LNCaP clone FGC (cell line): ENCODE measurements around the gene RUNX1.

Experiments used
- DNase-seq: peaks from one replicate; pipeline ENCODE4 v3.0.0-alpha.2; 2011; ENCODE audit warnings: low read depth
- H3K4me3 ChIP-seq: 2 replicates; pipeline ENCODE4 v1.5.1; 2011; ENCODE audit warnings: mild to moderate bottlenecking, low read depth, low read length, control low read depth
- CTCF ChIP-seq: IDR thresholded peaks from 2 replicates; pipeline ENCODE4 v1.5.1; 2012; ENCODE audit warnings: mild to moderate bottlenecking; ENCODE audit not compliant: control insufficient read depth, insufficient read depth; ENCODE audit errors: extremely low read depth

The RUNX1 gene

DNA sequence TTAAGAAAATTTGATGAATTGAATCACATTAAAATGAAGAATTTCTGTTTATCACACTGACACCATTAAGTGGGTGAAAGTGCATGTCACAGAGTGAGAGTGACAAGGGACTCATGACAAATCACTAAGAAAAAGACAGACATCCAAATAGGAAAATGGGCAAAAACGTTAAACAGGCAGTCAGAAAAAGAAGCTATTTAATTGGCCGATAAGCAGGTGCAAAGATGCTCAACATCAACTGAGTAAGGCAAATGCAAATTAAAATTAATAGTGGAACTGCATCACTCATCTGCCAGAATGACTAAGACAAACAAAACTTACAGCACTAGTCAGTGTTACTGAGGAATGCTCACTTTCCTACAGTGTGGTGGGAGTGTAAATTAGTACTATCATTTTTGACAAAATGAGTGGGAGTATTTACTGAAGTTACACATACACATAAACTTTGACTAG lies 39.2 kb upstream of the RUNX1 start:
- no peak for DNase-seq
- no peak overlapping the region for H3K4me3 ChIP-seq
- no peak for TF ChIP-seq CTCF

DNA sequence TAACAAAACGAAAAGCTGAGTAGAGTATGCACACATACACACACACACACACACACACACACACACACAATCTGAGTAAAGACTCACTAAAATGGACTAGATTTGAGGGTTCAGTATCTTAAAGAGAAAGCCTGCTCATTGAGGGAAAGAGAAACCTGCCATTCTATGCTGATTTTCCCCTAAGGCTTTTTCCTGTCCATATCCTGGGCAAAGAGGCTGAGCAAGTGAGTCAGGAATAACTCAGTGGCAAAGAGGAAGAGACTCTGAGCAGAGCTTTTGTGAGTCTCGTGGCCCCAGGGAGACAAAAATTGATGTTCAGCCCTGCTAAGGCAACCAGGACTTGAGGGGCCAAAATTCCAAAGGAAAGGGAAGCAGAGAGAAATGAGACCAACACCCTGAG lies 37.3 kb upstream of the RUNX1 start:
- DNase-seq = no peak
- H3K4me3 ChIP-seq = no peak overlapping the region
- no peak for TF ChIP-seq CTCF

- no peak overlapping the region for H3K4me3 ChIP-seq
- TF ChIP-seq CTCF = no peak
- no peak for DNase-seq
Observed at GRCh38 chr21:35084869-35085268, 35.8 kb upstream of the RUNX1 start.

- H3K4me3 ChIP-seq = no peak overlapping the region
- DNase-seq = no peak
- no peak for TF ChIP-seq CTCF
Observed at GRCh38 chr21:35083246-35083645, 34.1 kb upstream of the RUNX1 start.

GRCh38 chr21:35081861-35082260 lies 32.8 kb upstream of the RUNX1 start:
- DNase-seq = no peak
- TF ChIP-seq CTCF = no peak
- no peak overlapping the region for H3K4me3 ChIP-seq

GRCh38 chr21:35079181-35079580 lies 30.1 kb upstream of the RUNX1 start:
- no peak for DNase-seq
- no peak overlapping the region for H3K4me3 ChIP-seq
- no peak for TF ChIP-seq CTCF

- DNase-seq = no peak
- H3K4me3 ChIP-seq = no peak overlapping the region
- TF ChIP-seq CTCF = no peak
Observed at GRCh38 chr21:35077975-35078374, 28.9 kb upstream of the RUNX1 start.
